Esophagus squamous epithelium (tissue), 5 donors: ENCODE data around the gene ADAM33. TPM values are rescaled to one million over a fixed set of nuclear protein-coding genes. Genes with fewer than 3 reads are reported as not detected.

Experiments
- DNase-seq: peaks from one replicate; lab custom pipeline; 2025; lab: John Stamatoyannopoulos, UW
- H3K27ac ChIP-seq, 4 donors: fragments of 200-600 bp; sonication (generic); one replicate each; pipeline ENCODE4 v1.5.1; 2016 to 2019; ENCODE audit warnings: mild to moderate bottlenecking in 1 of 4
- H3K27me3 ChIP-seq, 4 donors: fragments of 200-600 bp; sonication (generic); 1 replicate in 3 of 4; 2 replicates in 1 of 4; pipeline versions ENCODE4 v1.5.1 to v1.6.0; 2017 to 2021; ENCODE audit warnings: antibody characterized with exemption in 1 of 4
- H3K36me3 ChIP-seq, 3 donors: fragments of 200-600 bp; sonication (generic); one replicate each; pipeline ENCODE4 v1.5.1; 2016 to 2019
- H3K4me1 ChIP-seq, 3 donors: fragments of 200-600 bp; sonication (generic); one replicate each; pipeline ENCODE4 v1.5.1; 2017 to 2019
- H3K4me3 ChIP-seq, 4 donors: fragments of 200-600 bp; sonication (generic); 1 replicate in 3 of 4; 2 replicates in 1 of 4; pipeline ENCODE4 v1.5.1; 2016 to 2019; ENCODE audit warnings: mild to moderate bottlenecking in 2 of 4, moderate library complexity in 1 of 4
- H3K9me3 ChIP-seq, 3 donors: fragments of 200-600 bp; sonication (generic); one replicate each; pipeline ENCODE4 v1.5.1; 2016 to 2019
- POLR2A ChIP-seq, 4 donors: fragments of 450-650 bp; IDR thresholded peaks; one replicate each; pipeline ENCODE4 v1.6.1; 2017; ENCODE audit warnings: antibody characterized with exemption in 4 of 4, mild to moderate bottlenecking in 4 of 4, moderate library complexity in 3 of 4
- WGBS, 2 donors: methylation state at CpG; one replicate each; pipeline ENCODE4 v1.1.5; 2018; 5-methylcytosine and 5-hydroxymethylcytosine counted together
- intact Hi-C: fragments of 100-400 bp; cut with DNase I; formaldehyde crosslinking; loops from one replicate; pipeline ENCODE4 v1.15.0; 2022
- total RNA-seq, 4 donors: library from RNA; depleted of rRNA; stranded (reverse); fragments of >200 nt; gene quantifications; one replicate each; pipeline ENCODE4 v1.1.0, GENCODE V29; 2016
- TF ChIP-seq, protein P1 (sequence below), 6 experiments: fragments of 450-650 bp in 4 of 6; fragments of 200-600 bp in 2 of 6; sonication (generic) in 2 of 6; IDR thresholded peaks; one replicate each; pipeline ENCODE4 v1.5.1; 2016 to 2019; ENCODE audit warnings: antibody characterized with exemption in 6 of 6, mild to moderate bottlenecking in 4 of 6, moderate library complexity in 4 of 6
- donor health status: DM: yes; HTN: yes; CAD: no.

ADAM33 gene
- total RNA-seq, 4 donors from 2014 or later: 2.4 to 27.7 (median 6.4) TPM

DNA sequence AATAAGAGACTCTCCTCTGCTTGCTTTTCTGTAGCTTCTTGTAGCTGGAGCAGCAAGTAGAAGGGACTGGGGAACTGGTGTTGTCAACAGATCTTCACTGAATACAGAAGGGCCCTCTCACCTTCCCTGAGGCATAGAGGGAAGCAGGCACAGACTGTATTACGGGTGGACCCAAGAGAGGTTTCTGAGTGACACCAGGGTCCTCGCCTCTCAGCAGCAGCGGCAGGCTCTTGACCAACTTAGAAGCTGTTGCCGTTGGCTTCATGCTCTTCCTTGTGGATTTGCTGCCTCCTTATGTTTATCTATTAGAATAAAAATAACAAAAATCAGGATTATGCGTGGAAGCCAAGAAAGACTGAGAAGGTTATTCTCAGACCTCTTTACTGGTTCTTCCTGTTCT is 50.3 kb downstream of the ADAM33 start:
- TF ChIP-seq, protein P1, sequence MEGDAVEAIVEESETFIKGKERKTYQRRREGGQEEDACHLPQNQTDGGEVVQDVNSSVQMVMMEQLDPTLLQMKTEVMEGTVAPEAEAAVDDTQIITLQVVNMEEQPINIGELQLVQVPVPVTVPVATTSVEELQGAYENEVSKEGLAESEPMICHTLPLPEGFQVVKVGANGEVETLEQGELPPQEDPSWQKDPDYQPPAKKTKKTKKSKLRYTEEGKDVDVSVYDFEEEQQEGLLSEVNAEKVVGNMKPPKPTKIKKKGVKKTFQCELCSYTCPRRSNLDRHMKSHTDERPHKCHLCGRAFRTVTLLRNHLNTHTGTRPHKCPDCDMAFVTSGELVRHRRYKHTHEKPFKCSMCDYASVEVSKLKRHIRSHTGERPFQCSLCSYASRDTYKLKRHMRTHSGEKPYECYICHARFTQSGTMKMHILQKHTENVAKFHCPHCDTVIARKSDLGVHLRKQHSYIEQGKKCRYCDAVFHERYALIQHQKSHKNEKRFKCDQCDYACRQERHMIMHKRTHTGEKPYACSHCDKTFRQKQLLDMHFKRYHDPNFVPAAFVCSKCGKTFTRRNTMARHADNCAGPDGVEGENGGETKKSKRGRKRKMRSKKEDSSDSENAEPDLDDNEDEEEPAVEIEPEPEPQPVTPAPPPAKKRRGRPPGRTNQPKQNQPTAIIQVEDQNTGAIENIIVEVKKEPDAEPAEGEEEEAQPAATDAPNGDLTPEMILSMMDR (IDR thresholded peaks at IDR 0.05): no peak
- TF ChIP-seq POLR2A (IDR thresholded peaks at IDR 0.05): no peak
- no peaks in the 10 kb centered on the region for H3K27me3 ChIP-seq

DNA sequence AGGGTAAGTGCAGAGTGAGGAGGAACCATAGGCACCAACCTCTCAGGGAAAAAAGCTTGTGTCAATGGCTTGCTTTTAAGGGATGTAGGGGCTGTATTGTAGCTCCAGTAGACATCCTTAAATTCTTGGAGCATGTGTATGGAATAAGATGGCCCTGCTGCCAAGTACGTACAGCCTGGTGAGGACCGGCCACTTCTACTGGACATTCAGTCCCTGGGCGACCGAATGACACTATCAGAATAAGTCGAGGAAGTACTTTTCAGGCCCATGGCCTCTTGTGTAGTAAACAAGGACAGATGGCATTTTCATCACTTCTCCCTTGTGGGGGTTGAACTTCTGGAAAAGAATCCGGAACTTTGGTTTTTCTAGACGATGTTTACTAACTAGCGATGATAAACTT is 51.4 kb downstream of the ADAM33 start:
- peaks cover 4 to 46% (median 4%) of the 10 kb centered on the region in 3 donors for H3K36me3 ChIP-seq
- intact Hi-C loops: no loop called here
- H3K4me3 ChIP-seq: no peak overlapping the region
- no peaks in the 10 kb centered on the region for H3K27me3 ChIP-seq
- H3K4me1 ChIP-seq: no peaks in the 10 kb centered on the region
- DNase-seq: no peak
- H3K27ac ChIP-seq: no peak overlapping the region
- WGBS, 2 donors: 82 to 93% methylated on average over 8 of the region's 8 CpGs
- TF ChIP-seq POLR2A (IDR thresholded peaks at IDR 0.05): no peak
- no peaks in the 10 kb centered on the region for H3K9me3 ChIP-seq

More for the DNA sequence above, 50.3 kb downstream of the ADAM33 start:
- WGBS, 2 donors: 70 to 81% methylated on average over 5 of the region's 5 CpGs
- Histone ChIP-seq H3K36me3 (peaks cover 4 to 46% (median 4%) of the 10 kb centered on the region in 3 donors), H3K9me3 (no peaks in the 10 kb centered on the region), H3K4me3 (no peak overlapping the region), H3K27ac (no peak overlapping the region), H3K4me1 (no peaks in the 10 kb centered on the region)
- no peak for DNase-seq
- intact Hi-C loops: no loop called here

DNA sequence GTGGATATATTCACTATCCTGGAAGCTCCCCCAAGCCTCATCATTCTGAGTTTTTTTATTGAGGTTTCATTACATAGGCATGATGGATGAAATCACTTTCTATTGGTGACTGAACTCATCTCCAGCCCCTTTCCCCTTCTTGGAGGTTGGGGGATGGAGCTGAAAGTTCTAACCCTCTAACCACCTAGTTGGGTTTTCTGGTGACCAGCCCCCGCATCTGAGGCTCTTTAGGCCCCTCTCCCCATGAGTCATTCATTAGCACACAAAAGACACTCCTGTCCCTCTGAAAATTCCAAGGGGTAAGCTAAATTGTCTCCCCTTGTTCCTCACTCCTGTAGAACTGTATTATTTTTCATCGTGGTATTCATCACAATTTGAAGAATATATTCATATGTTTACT is 51.9 kb downstream of the ADAM33 start:
- no peak for DNase-seq
- TF ChIP-seq POLR2A (IDR thresholded peaks at IDR 0.05): no peak
- TF ChIP-seq, protein P1 (IDR thresholded peaks at IDR 0.05): no peak
- Histone ChIP-seq H3K36me3 (peaks cover 3 to 46% (median 4%) of the 10 kb centered on the region in 3 donors), H3K4me3 (no peak overlapping the region), H3K27ac (no peak overlapping the region), H3K27me3 (no peaks in the 10 kb centered on the region), H3K4me1 (no peaks in the 10 kb centered on the region), H3K9me3 (no peaks in the 10 kb centered on the region)
- 78 to 83% methylated on average over 2 of the region's 2 CpGs for WGBS, 2 donors
- intact Hi-C loops: no loop called here

DNA sequence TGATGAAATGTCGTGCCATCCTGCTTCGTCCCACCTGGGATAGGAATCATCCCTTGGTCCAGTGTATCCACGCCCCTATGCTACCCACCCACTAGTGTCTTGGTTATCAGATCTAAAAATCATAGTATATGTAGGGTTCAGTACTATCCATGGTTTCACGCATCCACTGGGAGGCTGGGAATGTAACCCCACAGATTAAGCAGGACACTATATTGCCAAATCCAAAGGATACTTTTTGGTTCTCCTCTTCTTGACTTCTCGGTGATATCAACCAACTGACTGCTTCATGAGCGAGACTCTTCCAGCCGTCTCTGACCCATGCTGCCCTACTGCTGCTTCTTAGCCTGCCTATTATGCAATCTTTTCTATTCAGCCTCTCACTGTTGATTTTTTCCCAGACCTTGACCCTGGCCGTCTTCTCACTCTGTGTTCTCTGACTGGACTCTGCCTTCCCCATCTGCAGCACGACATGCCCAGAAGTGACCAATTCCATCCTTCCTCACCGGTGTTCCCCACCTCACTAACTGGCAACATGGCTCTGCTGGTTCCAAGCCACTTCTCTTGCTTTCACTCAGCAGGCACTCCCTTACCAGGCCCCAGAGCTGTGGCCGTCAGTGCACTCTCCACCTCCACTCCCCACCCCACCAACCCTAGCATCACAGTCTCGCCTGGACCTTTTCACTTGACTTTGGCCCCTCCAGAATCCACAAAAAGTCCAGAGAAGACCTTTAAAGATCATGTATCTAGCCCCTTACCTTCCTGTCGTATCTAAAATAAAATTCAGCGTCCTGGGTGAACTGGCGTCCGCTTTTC is 53.1 kb downstream of the ADAM33 start:
- Histone ChIP-seq H3K36me3 (peaks cover 0 to 48% (median 0%) of the 10 kb centered on the region in 3 donors), H3K4me1 (no peaks in the 10 kb centered on the region), H3K27me3 (no peaks in the 10 kb centered on the region), H3K9me3 (no peaks in the 10 kb centered on the region), H3K27ac (no peak overlapping the region), H3K4me3 (no peak overlapping the region)
- no peak for DNase-seq
- intact Hi-C loops: no loop called here
- 91 to 92% methylated on average over 16 of the region's 16 CpGs for WGBS, 2 donors
- TF ChIP-seq, protein P1 (IDR thresholded peaks at IDR 0.05): no peak
- no peak for TF ChIP-seq POLR2A (IDR thresholded peaks at IDR 0.05)

DNA sequence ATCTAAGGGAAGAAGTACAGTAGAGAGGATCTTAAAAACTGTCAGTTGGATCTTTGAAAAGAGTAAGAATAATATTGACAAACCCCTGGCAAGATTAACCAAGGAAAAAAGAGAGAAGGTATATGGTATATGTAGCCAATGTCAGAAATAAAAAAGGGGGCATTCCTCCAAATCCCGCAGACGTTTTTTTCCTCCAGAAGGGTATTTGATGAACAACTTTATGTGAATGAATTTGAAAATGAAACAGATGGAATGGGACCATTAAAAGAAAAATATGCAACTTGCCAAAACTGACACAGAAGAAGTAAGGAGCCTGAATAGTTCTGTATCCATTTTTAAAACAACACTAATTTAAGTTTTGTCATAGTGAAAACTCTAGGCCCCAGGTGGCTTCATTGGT is 54.3 kb downstream of the ADAM33 start:
- no peak for DNase-seq
- H3K27me3 ChIP-seq: no peaks in the 10 kb centered on the region
- intact Hi-C loops: no loop called here
- H3K4me1 ChIP-seq: no peaks in the 10 kb centered on the region
- TF ChIP-seq, protein P1 (IDR thresholded peaks at IDR 0.05): no peak
- TF ChIP-seq POLR2A (IDR thresholded peaks at IDR 0.05): no peak
- H3K9me3 ChIP-seq: no peaks in the 10 kb centered on the region
- H3K4me3 ChIP-seq: no peak overlapping the region
- no peak overlapping the region for H3K27ac ChIP-seq
- peaks cover 0 to 53% (median 0%) of the 10 kb centered on the region in 3 donors for H3K36me3 ChIP-seq
- WGBS, 2 donors: 85 to 89% methylated on average over 2 of the region's 2 CpGs
